Adipose tissue (tissue), 3 donors: Measurements from ENCODE around the gene NMNAT2. TPM values are rescaled to one million over a fixed set of nuclear protein-coding genes. Genes with fewer than 3 reads are reported as not detected.

Experiments used
- H3K27ac ChIP-seq: one replicate; pipeline ENCODE4 v1.5.1; 2013; ENCODE audit warnings: low read depth, low read length
- WGBS, 3 donors: extraction: QIAGEN DNeasy Blood & Tissue Kit; methylation state at CpG; one replicate each; pipeline ENCODE4 v1.1.7; 2013; 5-methylcytosine and 5-hydroxymethylcytosine counted together
- polyA plus RNA-seq, 3 donors: library from polyadenylated mRNA; stranded (reverse); fragments of 200-250 nt; gene quantifications; one replicate each; pipeline ENCODE4 v1.2.3, GENCODE V29; 2013
- donor health status: healthy with polysubstance abuse.
- donor health status: Bipolar disorder and iron deficiency.
- donor health status: healthy.

Gene NMNAT2
- polyA plus RNA-seq, 3 donors: 0.90 to 1.9 (median 1.3) TPM

- no peak overlapping the region for H3K27ac ChIP-seq
- 37 to 54% (median 48%) methylated on average over 10 of the region's 10 CpGs for WGBS, 3 donors
Observed at GRCh38 chr1:183331091-183331742, 87.0 kb downstream of the NMNAT2 start.

DNA sequence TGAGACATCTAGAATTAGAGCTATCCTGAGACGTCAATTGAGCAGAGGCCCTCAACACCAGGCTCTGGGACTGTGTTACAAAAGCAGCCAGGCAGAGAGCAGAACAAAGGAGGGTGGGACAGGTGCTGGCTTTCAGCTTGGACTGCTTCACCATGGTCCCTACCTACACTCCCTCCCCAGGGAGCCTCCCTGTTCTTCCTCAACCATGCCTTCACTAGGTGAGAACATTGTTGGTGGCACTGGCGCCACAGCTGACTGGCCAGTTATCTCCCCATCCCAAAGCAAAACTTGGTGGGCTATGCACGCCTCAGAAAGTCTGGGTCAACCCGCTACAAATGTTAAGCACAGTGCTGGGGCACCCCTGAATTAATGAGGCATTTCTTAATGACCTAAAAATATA lies 87.8 kb downstream of the NMNAT2 start:
- no peak overlapping the region for H3K27ac ChIP-seq
- WGBS, 3 donors: 84 to 89% (median 85%) methylated on average over 4 of the region's 4 CpGs

DNA sequence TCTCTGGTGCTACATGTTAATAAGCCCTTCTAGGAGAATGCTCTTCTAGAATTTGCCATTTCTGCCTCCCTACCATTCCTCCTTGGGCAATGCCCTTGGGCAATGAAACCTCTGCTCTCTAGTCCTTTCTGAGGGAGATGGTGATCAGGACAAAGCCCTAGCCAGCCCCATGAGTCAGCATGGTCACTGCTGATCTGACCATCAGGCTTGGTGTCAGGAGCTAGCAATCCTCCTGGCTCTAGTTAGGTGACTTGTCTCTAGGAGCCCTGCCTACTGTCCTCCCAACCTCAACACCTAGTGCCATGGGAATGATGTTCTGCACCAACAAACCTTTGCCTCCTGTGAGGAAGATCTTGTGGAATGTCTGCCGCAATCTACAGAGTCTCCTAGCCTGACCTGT lies 89.8 kb downstream of the NMNAT2 start:
- WGBS, 3 donors: 88 to 96% (median 93%) methylated on average over 1 of the region's 1 CpG

GRCh38 chr1:183327434-183328290 lies 90.5 kb downstream of the NMNAT2 start:
- WGBS, 3 donors: 50 to 71% (median 51%) methylated on average over 11 of the region's 11 CpGs
- H3K27ac ChIP-seq: no peak overlapping the region

More for the DNA sequence above, 89.8 kb downstream of the NMNAT2 start:
- H3K27ac ChIP-seq: no peak overlapping the region

DNA sequence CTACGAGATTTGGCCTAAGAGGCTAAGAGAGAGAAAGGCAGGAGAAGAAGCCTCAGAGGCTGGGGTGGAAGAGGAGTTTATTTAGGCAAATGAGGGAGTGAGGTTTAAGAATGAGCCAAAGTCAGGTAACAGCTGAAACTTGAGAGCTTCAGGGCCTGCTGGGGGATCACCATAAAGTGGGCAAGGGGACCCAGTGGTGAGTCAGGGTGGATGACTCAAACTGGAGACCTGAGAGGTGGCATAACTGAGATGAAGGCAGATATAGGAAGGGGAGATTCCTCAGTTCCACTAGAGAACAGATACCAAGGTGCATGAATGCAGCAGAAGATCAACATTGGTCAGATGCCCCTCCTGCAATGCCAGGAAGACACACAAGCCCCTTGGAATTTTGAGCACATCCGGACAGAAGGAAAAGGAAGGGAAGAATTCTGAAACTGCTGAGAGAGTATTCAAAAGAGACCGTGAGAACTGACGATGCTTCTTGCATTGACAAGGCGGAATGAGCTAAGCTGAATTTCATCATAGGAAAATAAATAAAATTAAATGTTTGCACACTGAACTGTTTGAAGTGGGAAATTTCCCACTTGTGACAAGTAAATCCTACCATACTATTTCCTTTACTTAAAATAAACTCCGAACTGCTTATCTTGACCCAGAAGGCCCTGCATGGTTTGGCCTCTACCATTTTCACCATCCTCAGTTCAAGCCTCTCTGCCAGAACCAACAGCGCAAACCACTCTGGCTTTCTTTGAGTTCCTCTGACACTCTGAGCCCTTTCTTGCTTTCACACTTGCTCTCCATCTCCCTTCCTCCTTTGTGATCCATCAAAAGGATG lies 94.1 kb downstream of the NMNAT2 start:
- H3K27ac ChIP-seq: no peak overlapping the region
- WGBS, 3 donors: 63 to 88% (median 82%) methylated on average over 7 of the region's 7 CpGs

DNA sequence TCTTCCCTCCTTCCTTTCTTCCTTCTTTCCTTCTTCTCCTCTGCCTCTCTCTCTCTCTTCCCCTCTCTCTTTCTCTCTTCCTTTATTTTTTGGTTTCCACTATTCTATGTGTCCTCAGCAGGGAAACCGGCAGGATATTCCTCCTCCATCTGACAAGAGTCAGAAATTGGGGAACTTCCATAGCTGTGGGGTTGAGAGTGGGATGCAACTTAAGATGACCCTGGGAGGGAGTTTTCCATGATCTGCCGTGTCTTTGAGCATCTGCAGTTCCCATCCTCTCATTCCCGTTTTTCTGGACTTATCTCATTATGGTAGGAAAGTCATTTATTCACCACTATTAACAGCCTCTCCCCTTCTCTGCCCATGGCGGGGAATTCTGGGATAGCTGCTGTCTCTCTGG lies 98.6 kb downstream of the NMNAT2 start:
- no peak overlapping the region for H3K27ac ChIP-seq
- WGBS, 3 donors: 50 to 79% (median 64%) methylated on average over 4 of the region's 4 CpGs

DNA sequence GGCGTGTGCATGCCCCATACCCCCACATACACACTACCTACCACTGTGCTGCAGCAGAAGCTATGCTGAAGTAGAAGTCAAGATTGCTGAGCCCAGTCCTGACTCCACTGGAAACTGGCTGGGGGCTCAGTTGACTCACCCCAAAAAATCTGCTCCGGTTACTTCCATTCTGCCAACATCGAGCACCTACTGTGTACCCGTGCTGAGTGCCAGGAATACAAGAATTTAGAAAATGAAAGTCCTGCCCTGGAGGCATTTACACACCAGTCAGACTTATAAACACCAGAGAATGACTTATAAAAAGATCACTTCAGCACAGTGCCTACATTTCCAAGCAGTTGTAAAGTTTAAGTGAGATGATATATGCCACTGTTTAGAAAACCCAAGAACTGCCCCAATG lies 99.1 kb downstream of the NMNAT2 start:
- 84 to 93% (median 86%) methylated on average over 4 of the region's 4 CpGs for WGBS, 3 donors
- H3K27ac ChIP-seq: no peak overlapping the region

DNA sequence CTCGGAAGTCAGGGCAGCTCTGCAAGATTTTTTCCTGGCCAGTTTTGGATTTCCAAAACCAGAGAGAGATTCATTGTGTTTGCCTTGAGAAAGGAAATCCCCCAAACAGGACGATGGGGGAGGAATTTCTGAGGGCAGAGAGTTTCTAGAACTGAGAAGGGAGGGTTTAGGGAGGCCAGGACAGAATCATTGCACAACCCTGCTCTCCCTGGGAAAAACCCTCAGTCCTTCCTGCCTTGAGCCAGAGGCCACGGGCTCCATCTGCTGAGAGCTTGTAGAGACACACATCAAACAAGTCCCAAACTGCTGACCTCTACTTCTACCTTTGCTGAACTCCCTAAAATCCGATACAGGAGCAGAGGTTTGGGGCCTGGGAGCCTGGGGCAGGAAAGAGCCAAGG lies 99.7 kb downstream of the NMNAT2 start:
- H3K27ac ChIP-seq: no peak overlapping the region
- WGBS, 3 donors: 22 to 26% (median 24%) methylated on average over 4 of the region's 4 CpGs

DNA sequence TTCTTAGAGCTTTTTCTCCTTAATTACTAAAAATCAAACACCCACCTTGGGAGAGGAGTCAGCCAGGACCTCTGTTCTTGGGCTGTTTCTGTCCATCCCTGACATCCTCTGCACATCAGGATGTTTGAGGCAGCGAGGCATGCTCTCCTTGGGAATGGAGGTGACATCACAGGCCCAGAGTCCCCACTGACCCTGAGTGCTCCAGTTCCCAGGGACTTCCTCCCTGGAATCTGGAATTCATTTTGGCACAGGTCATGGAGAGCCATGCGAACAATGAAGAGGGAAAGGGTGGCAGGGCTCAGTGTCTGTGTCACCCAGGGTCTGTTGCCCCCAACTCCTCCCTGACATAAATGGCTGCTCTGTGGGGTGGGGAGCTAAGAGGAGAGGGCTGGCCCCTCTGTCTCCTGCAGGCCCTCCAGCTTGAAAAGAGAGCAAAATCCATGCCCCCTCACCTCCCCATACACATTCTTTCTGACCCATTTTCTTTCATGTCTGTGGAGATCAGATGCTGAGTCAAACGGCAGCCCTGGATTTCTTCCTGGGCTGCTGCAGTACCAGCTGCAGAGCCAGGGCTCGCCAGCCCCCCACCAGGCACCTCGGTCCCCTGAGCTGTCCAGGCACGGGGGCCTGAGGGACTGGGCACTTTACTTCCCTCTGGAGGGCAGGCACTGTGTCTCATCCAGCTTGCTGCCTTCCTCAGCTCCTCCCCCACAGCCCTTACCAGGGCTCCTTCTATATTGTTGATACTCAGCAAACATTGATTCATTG lies 102.0 kb downstream of the NMNAT2 start:
- H3K27ac ChIP-seq: no peak overlapping the region
- 70 to 75% (median 74%) methylated on average over 6 of the region's 6 CpGs for WGBS, 3 donors

GRCh38 chr1:183313063-183313462 lies 105.1 kb downstream of the NMNAT2 start:
- WGBS, 3 donors: 93 to 98% (median 98%) methylated on average over 3 of the region's 3 CpGs
- no peak overlapping the region for H3K27ac ChIP-seq

DNA sequence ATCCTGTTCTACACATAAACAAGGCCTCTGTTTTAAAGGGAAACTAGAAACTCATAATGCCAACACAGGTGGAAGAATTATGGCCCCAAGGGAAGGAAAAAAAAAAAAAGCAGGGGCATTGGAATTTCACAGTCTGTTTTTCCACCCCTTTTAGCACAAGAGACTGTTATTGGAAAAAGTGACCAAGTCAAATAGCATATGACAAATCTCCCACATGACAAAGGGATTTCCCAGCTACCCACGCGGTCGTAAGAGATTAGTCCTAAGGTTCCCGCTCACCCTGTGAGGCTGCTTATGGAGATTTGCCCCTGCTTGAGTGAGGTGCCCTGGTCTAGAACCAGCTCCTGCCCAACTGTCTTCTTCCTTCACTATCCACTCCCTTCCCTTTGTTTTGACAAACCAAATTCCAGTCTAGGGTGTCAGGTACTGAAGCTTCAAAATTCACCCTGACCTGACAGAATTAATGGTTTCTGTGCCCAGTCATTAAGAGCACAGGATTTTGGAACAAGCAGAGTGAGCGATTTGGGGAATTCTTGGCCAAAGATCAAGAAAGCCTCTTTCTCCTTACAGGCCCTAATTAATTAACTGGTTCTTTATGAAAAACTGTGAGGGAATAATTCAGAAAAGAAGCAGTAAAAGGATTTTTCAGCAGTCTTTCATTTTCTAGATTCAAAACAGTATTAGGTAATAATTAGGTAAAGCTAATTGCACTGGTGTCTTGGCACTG lies 107.3 kb downstream of the NMNAT2 start:
- H3K27ac ChIP-seq: no peak overlapping the region
- WGBS, 3 donors: 22 to 77% (median 75%) methylated on average over 5 of the region's 5 CpGs

DNA sequence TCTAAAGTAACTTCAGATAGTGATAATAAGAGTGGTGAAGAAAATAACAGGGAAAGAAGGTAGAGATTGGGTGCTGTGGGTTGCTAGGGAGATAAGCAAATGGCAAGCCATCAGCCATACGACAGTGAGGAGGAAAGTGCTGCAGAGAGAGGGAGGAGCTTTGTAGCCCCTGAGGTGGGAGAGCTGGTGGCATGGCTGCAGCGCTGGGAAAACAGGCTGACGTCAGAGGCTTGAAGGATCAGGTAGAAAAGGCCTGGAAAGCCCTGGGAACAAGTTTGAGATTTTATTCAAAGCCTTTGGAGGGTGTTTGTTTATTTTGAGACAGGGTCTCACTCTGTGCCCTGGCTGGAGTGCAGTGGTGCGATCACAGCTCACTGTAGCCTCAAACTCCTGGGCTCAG lies 109.5 kb downstream of the NMNAT2 start:
- H3K27ac ChIP-seq: no peak overlapping the region
- WGBS, 3 donors: 91 to 97% (median 95%) methylated on average over 4 of the region's 4 CpGs

- H3K27ac ChIP-seq: no peak overlapping the region
- 36 to 54% (median 47%) methylated on average over 5 of the region's 5 CpGs for WGBS, 3 donors
Observed at GRCh38 chr1:183306317-183307042, 111.7 kb downstream of the NMNAT2 start.

DNA sequence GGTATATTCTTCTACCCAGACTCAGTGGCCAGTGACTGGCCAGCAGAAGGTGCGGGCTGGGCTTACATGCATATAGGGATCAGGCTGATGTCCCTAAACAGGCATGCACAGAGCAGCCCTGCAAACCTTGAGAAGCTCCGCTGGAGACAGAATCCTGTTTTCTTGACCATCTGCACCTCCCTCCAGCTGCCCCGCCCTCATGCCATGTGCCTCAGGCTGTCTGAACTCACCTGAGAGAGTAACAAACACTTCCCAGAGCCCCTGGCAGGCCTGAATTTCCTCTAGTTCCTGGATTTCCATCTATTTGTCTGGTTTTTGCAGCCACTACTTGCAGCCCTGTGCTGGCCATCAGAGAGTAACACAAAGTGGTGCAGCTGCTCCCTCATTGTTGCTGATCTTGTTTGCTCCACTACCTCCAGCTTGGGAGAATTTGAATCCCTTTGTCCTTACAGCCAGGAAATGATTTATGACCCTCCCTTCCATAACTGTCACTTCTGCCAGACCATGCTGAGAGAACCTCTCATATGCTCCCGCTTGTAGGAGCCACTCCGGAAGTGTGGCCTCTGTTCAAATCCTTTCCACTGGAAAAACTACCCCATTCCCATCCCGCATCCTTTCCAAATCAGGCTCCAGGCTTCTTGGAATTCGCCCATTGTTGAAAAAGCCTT lies 113.6 kb downstream of the NMNAT2 start:
- no peak overlapping the region for H3K27ac ChIP-seq
- WGBS, 3 donors: 64 to 86% (median 73%) methylated on average over 7 of the region's 7 CpGs

DNA sequence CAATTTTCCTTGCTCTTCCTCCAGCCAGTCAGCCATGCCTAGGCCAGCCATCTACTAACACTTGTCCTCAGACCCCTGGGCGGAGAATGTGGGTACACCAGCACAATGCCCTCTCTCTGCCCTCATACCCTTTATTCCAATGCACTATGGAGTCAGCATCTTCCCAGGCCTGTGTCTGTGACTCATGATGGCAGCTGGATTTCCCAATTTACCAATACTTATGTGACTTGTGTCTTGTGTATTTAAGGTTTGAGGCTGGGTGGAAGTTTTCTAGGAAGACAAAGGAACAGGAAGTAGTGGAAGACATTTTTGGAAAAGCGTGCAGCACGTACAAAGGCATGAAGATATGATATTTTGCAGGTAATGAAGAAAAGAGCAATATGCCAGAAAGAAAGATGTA lies 114.3 kb downstream of the NMNAT2 start:
- WGBS, 3 donors: 90 to 94% (median 93%) methylated on average over 3 of the region's 3 CpGs
- no peak overlapping the region for H3K27ac ChIP-seq

GRCh38 chr1:183303323-183303645 lies 114.9 kb downstream of the NMNAT2 start:
- 45 to 67% (median 57%) methylated on average over 4 of the region's 4 CpGs for WGBS, 3 donors
- no peak overlapping the region for H3K27ac ChIP-seq
